H9 (cell line): ENCODE results near the gene ARID1B. TPM values are rescaled to one million over a fixed set of nuclear protein-coding genes. Genes with fewer than 3 reads are reported as not detected.

ENCODE experiments used
- DNase-seq: peaks from one replicate; pipeline ENCODE4 v3.0.0-alpha.2; 2017
- H2AFZ ChIP-seq: one replicate; pipeline ENCODE4 v1.6.1; 2013; ENCODE audit warnings: mild to moderate bottlenecking, low read length, control low read depth, moderate library complexity
- H2AK5ac ChIP-seq: 2 replicates; pipeline ENCODE4 v1.6.1; 2013; ENCODE audit warnings: low read length, control low read depth, mixed read lengths; ENCODE audit not compliant: insufficient read length
- H2BK120ac ChIP-seq: one replicate; pipeline ENCODE4 v1.6.1; 2013; ENCODE audit warnings: low read depth, mild to moderate bottlenecking, low read length, control low read depth, inconsistent platforms; ENCODE audit not compliant: poor library complexity, severe bottlenecking
- H2BK12ac ChIP-seq: 2 replicates; pipeline ENCODE4 v1.6.1; 2013; ENCODE audit warnings: low read length, control low read depth, mixed read lengths, low read depth; ENCODE audit not compliant: insufficient read length
- H2BK15ac ChIP-seq: 2 replicates; pipeline ENCODE4 v1.6.1; 2013; ENCODE audit warnings: low read depth, low read length, control low read depth
- H2BK20ac ChIP-seq: one replicate; pipeline ENCODE4 v1.6.1; 2013; ENCODE audit warnings: low read depth, mild to moderate bottlenecking, low read length, control low read depth, inconsistent platforms; ENCODE audit not compliant: poor library complexity, severe bottlenecking
- H2BK5ac ChIP-seq: 2 replicates; pipeline ENCODE4 v1.6.1; 2013; ENCODE audit warnings: low read length, control low read depth, mixed read lengths; ENCODE audit not compliant: insufficient read length
- H3K14ac ChIP-seq: 2 replicates; pipeline ENCODE4 v1.6.1; 2013; ENCODE audit warnings: low read length, control low read depth; ENCODE audit not compliant: insufficient read depth
- H3K18ac ChIP-seq: 2 replicates; pipeline ENCODE4 v1.6.1; 2013; ENCODE audit warnings: low read depth, mild to moderate bottlenecking, mixed read lengths, low read length, control low read depth; ENCODE audit not compliant: insufficient read length
- H3K23ac ChIP-seq: 2 replicates; pipeline ENCODE4 v1.6.1; 2013; ENCODE audit warnings: low read length, control low read depth, mixed read lengths, low read depth; ENCODE audit not compliant: insufficient read length
- H3K23me2 ChIP-seq: 2 replicates; pipeline ENCODE4 v1.6.1; 2013; ENCODE audit warnings: low read depth, mild to moderate bottlenecking, mixed read lengths, low read length, control low read depth; ENCODE audit not compliant: insufficient read length, poor library complexity, severe bottlenecking
- H3K27ac ChIP-seq: 2 replicates; pipeline ENCODE4 v1.5.1; 2013; ENCODE audit warnings: low read length, control low read depth, mixed read lengths, low read depth; ENCODE audit not compliant: insufficient read length
- H3K27me3 ChIP-seq: 2 replicates; pipeline ENCODE4 v1.6.1; 2013; ENCODE audit warnings: low read length, control low read depth, inconsistent platforms; ENCODE audit not compliant: insufficient read depth
- H3K4ac ChIP-seq: 2 replicates; pipeline ENCODE4 v1.6.1; 2013; ENCODE audit warnings: low read depth, mild to moderate bottlenecking, control low read depth, inconsistent platforms, low read length, moderate library complexity
- H3K4me1 ChIP-seq: 2 replicates; pipeline ENCODE4 v1.6.1; 2013; ENCODE audit warnings: low read length, control low read depth, inconsistent platforms; ENCODE audit not compliant: insufficient read depth
- H3K4me2 ChIP-seq: 2 replicates; pipeline ENCODE4 v1.6.1; 2013; ENCODE audit warnings: low read length, control low read depth, mixed read lengths; ENCODE audit not compliant: insufficient read length, insufficient read depth
- H3K56ac ChIP-seq: 2 replicates; pipeline ENCODE4 v1.6.1; 2013; ENCODE audit warnings: low read depth, mild to moderate bottlenecking, mixed read lengths, low read length, control low read depth; ENCODE audit not compliant: insufficient read length
- H3K79me1 ChIP-seq: 2 replicates; pipeline ENCODE4 v1.6.1; 2013; ENCODE audit warnings: low read depth, mild to moderate bottlenecking, moderate library complexity, low read length, control low read depth, inconsistent platforms; ENCODE audit not compliant: insufficient read depth, poor library complexity, severe bottlenecking
- H3K79me2 ChIP-seq: 2 replicates; pipeline ENCODE4 v1.6.1; 2013; ENCODE audit warnings: low read length, control low read depth, inconsistent platforms; ENCODE audit not compliant: insufficient read depth
- H3K9ac ChIP-seq: 2 replicates; pipeline ENCODE4 v1.6.1; 2013; ENCODE audit warnings: low read length, control low read depth, mixed read lengths; ENCODE audit not compliant: insufficient read length; ENCODE audit errors: extremely low read depth
- H3K9me3 ChIP-seq: one replicate; pipeline ENCODE4 v1.6.1; 2013; ENCODE audit warnings: low read depth, low read length, inconsistent platforms; ENCODE audit not compliant: control insufficient read depth
- H3T11ph ChIP-seq: one replicate; pipeline ENCODE4 v1.6.1; 2013; ENCODE audit warnings: mild to moderate bottlenecking, low read length, control low read depth, inconsistent platforms
- H4K20me1 ChIP-seq: one replicate; pipeline ENCODE4 v1.6.1; 2013; ENCODE audit not compliant: control insufficient read depth, insufficient read length, insufficient read depth
- H4K5ac ChIP-seq: 2 replicates; pipeline ENCODE4 v1.6.1; 2013; ENCODE audit warnings: low read depth, mild to moderate bottlenecking, mixed read lengths, low read length, control low read depth; ENCODE audit not compliant: insufficient read length
- H4K8ac ChIP-seq: replicated peaks from 2 replicates; pipeline ENCODE4 v1.6.1; 2013; ENCODE audit warnings: low read length, control low read depth, mixed read lengths, low read depth; ENCODE audit not compliant: insufficient read length
- H4K91ac ChIP-seq: 2 replicates; pipeline ENCODE4 v1.6.1; 2013; ENCODE audit warnings: low read depth, mild to moderate bottlenecking, moderate library complexity, mixed read lengths, low read length, control low read depth; ENCODE audit not compliant: insufficient read length
- H3K27ac Mint-ChIP-seq, 3 experiments: 2 replicates in 2 of 3; 3 replicates in 1 of 3; pipeline ENCODE4 v1.8.0; 2020 to 2021; ENCODE audit warnings: mixed read lengths in 3 of 3, mild to moderate bottlenecking in 1 of 3, moderate library complexity in 1 of 3
- H3K27me3 Mint-ChIP-seq: 2 replicates; pipeline ENCODE4 v1.8.0; 2021; ENCODE audit warnings: low read depth, mild to moderate bottlenecking, moderate library complexity, mixed read lengths
- H3K36me3 Mint-ChIP-seq, 3 experiments: 2 replicates in 2 of 3; 3 replicates in 1 of 3; pipeline ENCODE4 v1.8.0; 2020 to 2021; ENCODE audit warnings: low read depth in 3 of 3, mixed read lengths in 3 of 3; ENCODE audit not compliant: insufficient read depth in 1 of 3
- H3K4me1 Mint-ChIP-seq, 2 experiments: 2 replicates each; pipeline ENCODE4 v1.8.0; 2020; ENCODE audit warnings: mixed read lengths in 2 of 2
- H3K4me3 Mint-ChIP-seq, 2 experiments: 2 replicates in 1 of 2; 3 replicates in 1 of 2; pipeline ENCODE4 v1.8.0; 2020 to 2021; ENCODE audit warnings: mild to moderate bottlenecking in 2 of 2, mixed read lengths in 2 of 2, moderate library complexity in 1 of 2
- H3K9me3 Mint-ChIP-seq, 2 experiments: 2 replicates in 1 of 2; 3 replicates in 1 of 2; pipeline ENCODE4 v1.8.0; 2020; ENCODE audit warnings: mild to moderate bottlenecking in 2 of 2, mixed read lengths in 2 of 2, moderate library complexity in 1 of 2
- CTCF ChIP-seq: fragments of 200-600 bp; sonication (generic); conservative IDR thresholded peaks from 3 replicates; pipeline ENCODE4 v1.8.0; 2021; ENCODE audit warnings: antibody characterized with exemption, mild to moderate bottlenecking
- whole genome bisulfite sequencing: extraction: QIAGEN DNeasy Blood & Tissue Kit; methylation state at CpG from one replicate; pipeline ENCODE4 v1.1.7; 2013; ENCODE audit warnings: missing lambda C conversion rate, low lambda C conversion rate, mixed read lengths; ENCODE audit not compliant: insufficient read length; ENCODE audit errors: extremely low coverage; 5-methylcytosine and 5-hydroxymethylcytosine counted together
- total RNA-seq: library from RNA; stranded (reverse); gene quantifications from 2 replicates; pipeline ENCODE4 v1.2.1, GENCODE V29; 2021

Gene ARID1B
- total RNA-seq, 1 experiment from 2014 or later, result 88.2 TPM

DNA sequence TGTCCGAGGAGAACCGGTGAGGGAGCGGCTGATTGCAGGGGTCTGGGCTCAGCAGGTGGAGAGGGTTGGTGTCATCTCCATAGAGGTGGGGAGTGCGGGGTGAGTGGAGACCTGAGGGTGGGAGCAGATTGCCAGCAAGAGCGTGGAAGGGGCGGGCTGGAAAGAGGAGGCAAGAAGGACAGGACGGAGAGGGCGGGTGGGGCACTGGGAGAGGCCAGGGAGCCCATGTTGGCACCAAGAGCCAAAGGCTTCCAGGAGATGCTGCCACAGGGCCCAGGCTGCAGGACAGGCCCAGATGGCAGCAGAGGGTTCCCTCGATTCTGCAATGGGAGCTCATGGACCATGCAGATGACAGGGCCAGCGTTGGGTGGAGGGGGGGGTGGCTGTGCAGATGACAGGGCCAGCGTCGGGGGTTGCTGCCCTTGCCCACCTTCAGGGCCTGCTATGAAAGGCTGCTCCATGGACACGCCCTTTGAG, 440.8 kb downstream of the ARID1B start:
- H4K91ac ChIP-seq, result no peak overlapping the region
- Mint-ChIP-seq H3K9me3 (no peaks in the 10 kb centered on the region; a peak in 2 of 5 replicates), H3K27ac (peak overlapping the region in 1 of 3 experiments; percentile 57; a peak in 1 of 7 replicates), H3K4me1 (peaks cover 8 to 19% of the 10 kb centered on the region in 2 experiments), H3K4me3 (no peak overlapping the region), H3K27me3 (peaks cover 27% of the 10 kb centered on the region), H3K36me3 (no peaks in the 10 kb centered on the region; a peak in 1 of 7 replicates)
- DNase-seq, result no peak
- no peak overlapping the region for H3K18ac ChIP-seq
- no peak overlapping the region for H4K8ac ChIP-seq
- H3K79me1 ChIP-seq, result no peaks in the 10 kb centered on the region
- no peaks in the 10 kb centered on the region for H4K20me1 ChIP-seq
- no peaks in the 10 kb centered on the region for H3K4me1 ChIP-seq
- no peak overlapping the region for H3K27ac ChIP-seq
- H2AK5ac ChIP-seq, result no peak overlapping the region
- H2AFZ ChIP-seq, result no peak overlapping the region
- H3K9ac ChIP-seq, result no peak overlapping the region
- H2BK5ac ChIP-seq, result no peak overlapping the region
- no CpG with 5 or more reads among the region's 13 CpGs for WGBS
- no peak overlapping the region for H2BK12ac ChIP-seq
- no peak overlapping the region for H2BK15ac ChIP-seq
- no peak overlapping the region for H3K4ac ChIP-seq
- no peaks in the 10 kb centered on the region for H3K79me2 ChIP-seq
- no peak overlapping the region for H3K56ac ChIP-seq
- no peak for TF ChIP-seq CTCF
- no peak overlapping the region for H3K14ac ChIP-seq
- no peaks in the 10 kb centered on the region for H3K9me3 ChIP-seq
- H2BK120ac ChIP-seq, result no peak overlapping the region
- H2BK20ac ChIP-seq, result no peak overlapping the region
- H3T11ph ChIP-seq, result no peak overlapping the region
- H3K23ac ChIP-seq, result no peak overlapping the region
- no peaks in the 10 kb centered on the region for H3K23me2 ChIP-seq
- H3K4me2 ChIP-seq, result no peak overlapping the region
- no peak overlapping the region for H4K5ac ChIP-seq
- H3K27me3 ChIP-seq, result no peaks in the 10 kb centered on the region
